HEK293 (cell line): ENCODE measurements around the gene ABCB9.

Experiments used
- CTCF ChIA-PET: fragments of 350-600 bp; formaldehyde crosslinking; extraction: SDS; loops from one replicate; lab custom pipeline; 2021; ENCODE audit warnings: antibody characterized with exemption; lab: Yijun Ruan, JAX
- POLR2A ChIA-PET: fragments of 300-600 bp; formaldehyde crosslinking; extraction: SDS; loops from one replicate; lab custom pipeline; 2020; ENCODE audit warnings: antibody characterized with exemption, inconsistent platforms; lab: Yijun Ruan, JAX
- H3K27ac ChIP-seq: fragments of 200-500 bp; sonication (Bioruptor generic); 2 replicates; pipeline ENCODE4 v1.5.1; 2014; ENCODE audit warnings: low read depth, low read length, control low read depth, inconsistent platforms; ENCODE audit errors: extremely low read depth
- H3K36me3 ChIP-seq, 2 experiments: fragments of 200-500 bp in 1 of 2; sonication (Bioruptor generic) in 1 of 2; 1 replicate in 1 of 2; 2 replicates in 1 of 2; pipeline ENCODE4 v1.5.1; 2014 to 2017; ENCODE audit warnings: inconsistent platforms in 2 of 2, low read length in 2 of 2; ENCODE audit not compliant: control insufficient read depth in 2 of 2, insufficient read depth in 1 of 2
- H3K4me1 ChIP-seq: fragments of 200-500 bp; sonication (Bioruptor generic); 2 replicates; pipeline ENCODE4 v1.5.1; 2014; ENCODE audit warnings: mild to moderate bottlenecking, low read length, inconsistent platforms; ENCODE audit not compliant: control insufficient read depth, insufficient read depth
- H3K4me3 ChIP-seq: 2 replicates; pipeline ENCODE4 v1.5.1; 2011; ENCODE audit warnings: low read depth, mild to moderate bottlenecking, control low read depth, low read length, moderate library complexity
- H3K9me3 ChIP-seq: fragments of 200-500 bp; sonication (Bioruptor generic); 2 replicates; pipeline ENCODE4 v1.5.1; 2014; ENCODE audit warnings: low read depth, low read length, inconsistent platforms; ENCODE audit not compliant: control insufficient read depth, insufficient read depth
- GLI4 ChIP-seq: fragments of 450-650 bp; formaldehyde crosslinking; IDR thresholded peaks from 2 replicates; pipeline ENCODE4 v1.5.1; 2016; ENCODE audit warnings: missing biosample characterization, missing genetic modification characterization
- MZF1 ChIP-seq: fragments of 450-650 bp; formaldehyde crosslinking; IDR thresholded peaks from 2 replicates; pipeline ENCODE4 v1.5.1; 2017; ENCODE audit warnings: missing biosample characterization, missing genetic modification characterization, borderline replicate concordance
- TRIM28 ChIP-seq: IDR thresholded peaks from 2 replicates; pipeline ENCODE4 v1.6.1; 2011; ENCODE audit warnings: low read length, control low read depth, borderline replicate concordance
- ZBTB17 ChIP-seq: fragments of 450-650 bp; formaldehyde crosslinking; IDR thresholded peaks from 2 replicates; pipeline ENCODE4 v1.5.1; 2016; ENCODE audit warnings: missing biosample characterization, missing genetic modification characterization
- ZBTB20 ChIP-seq: fragments of 450-650 bp; formaldehyde crosslinking; IDR thresholded peaks from 2 replicates; pipeline ENCODE4 v1.5.1; 2016; ENCODE audit warnings: missing biosample characterization, missing genetic modification characterization
- ZEB2 ChIP-seq: fragments of 450-650 bp; formaldehyde crosslinking; IDR thresholded peaks from 2 replicates; pipeline ENCODE4 v1.5.1; 2016; ENCODE audit warnings: missing biosample characterization, missing genetic modification characterization
- ZNF169 ChIP-seq: fragments of 450-650 bp; formaldehyde crosslinking; IDR thresholded peaks from 2 replicates; pipeline ENCODE4 v1.5.1; 2016; ENCODE audit warnings: missing biosample characterization, missing genetic modification characterization
- ZNF211 ChIP-seq: fragments of 450-650 bp; formaldehyde crosslinking; IDR thresholded peaks from 2 replicates; pipeline ENCODE4 v1.5.1; 2016; ENCODE audit warnings: low read depth, missing biosample characterization, missing genetic modification characterization
- ZNF214 ChIP-seq: fragments of 450-650 bp; formaldehyde crosslinking; IDR thresholded peaks from 2 replicates; pipeline ENCODE4 v1.5.1; 2017; ENCODE audit warnings: missing biosample characterization, mild to moderate bottlenecking, missing genetic modification characterization, borderline replicate concordance
- ZNF26 ChIP-seq: fragments of 450-650 bp; formaldehyde crosslinking; IDR thresholded peaks from 2 replicates; pipeline ENCODE4 v1.5.1; 2016; ENCODE audit warnings: missing biosample characterization, missing genetic modification characterization
- ZNF266 ChIP-seq: fragments of 450-650 bp; formaldehyde crosslinking; IDR thresholded peaks from 2 replicates; pipeline ENCODE4 v1.5.1; 2016; ENCODE audit warnings: missing biosample characterization, missing genetic modification characterization, low read depth
- ZNF404 ChIP-seq: fragments of 450-650 bp; formaldehyde crosslinking; IDR thresholded peaks from 2 replicates; pipeline ENCODE4 v1.5.1; 2017; ENCODE audit warnings: missing biosample characterization, missing genetic modification characterization
- ZNF416 ChIP-seq: fragments of 450-650 bp; formaldehyde crosslinking; IDR thresholded peaks from 2 replicates; pipeline ENCODE4 v1.5.1; 2016; ENCODE audit warnings: missing biosample characterization, missing genetic modification characterization
- ZNF433 ChIP-seq: fragments of 450-650 bp; formaldehyde crosslinking; IDR thresholded peaks from 2 replicates; pipeline ENCODE4 v1.5.1; 2016; ENCODE audit warnings: missing biosample characterization, missing genetic modification characterization, low read depth
- ZNF473 ChIP-seq: fragments of 450-650 bp; formaldehyde crosslinking; IDR thresholded peaks from 2 replicates; pipeline ENCODE4 v1.5.1; 2017; ENCODE audit warnings: missing biosample characterization, missing genetic modification characterization
- ZNF48 ChIP-seq: fragments of 450-650 bp; formaldehyde crosslinking; IDR thresholded peaks from 2 replicates; pipeline ENCODE4 v1.5.1; 2016; ENCODE audit warnings: missing biosample characterization, missing genetic modification characterization
- ZNF530 ChIP-seq: fragments of 450-650 bp; formaldehyde crosslinking; IDR thresholded peaks from 2 replicates; pipeline ENCODE4 v1.5.1; 2016; ENCODE audit warnings: low read depth, missing biosample characterization, missing genetic modification characterization
- ZNF585B ChIP-seq: fragments of 450-650 bp; formaldehyde crosslinking; IDR thresholded peaks from 2 replicates; pipeline ENCODE4 v1.5.1; 2016; ENCODE audit warnings: missing biosample characterization, missing genetic modification characterization
- ZNF776 ChIP-seq: fragments of 450-650 bp; formaldehyde crosslinking; IDR thresholded peaks from 2 replicates; pipeline ENCODE4 v1.5.0; 2017; ENCODE audit warnings: missing biosample characterization, missing genetic modification characterization, borderline replicate concordance
- TF ChIP-seq, protein P1 (sequence below): fragments of 450-650 bp; formaldehyde crosslinking; IDR thresholded peaks from 2 replicates; pipeline ENCODE4 v1.5.1; 2016; ENCODE audit warnings: missing biosample characterization, missing genetic modification characterization, borderline replicate concordance

ABCB9 gene

GRCh38 chr12:122986258-122986871 is 20.1 kb upstream of the ABCB9 start (continued):
- TF ChIP-seq, protein P1, sequence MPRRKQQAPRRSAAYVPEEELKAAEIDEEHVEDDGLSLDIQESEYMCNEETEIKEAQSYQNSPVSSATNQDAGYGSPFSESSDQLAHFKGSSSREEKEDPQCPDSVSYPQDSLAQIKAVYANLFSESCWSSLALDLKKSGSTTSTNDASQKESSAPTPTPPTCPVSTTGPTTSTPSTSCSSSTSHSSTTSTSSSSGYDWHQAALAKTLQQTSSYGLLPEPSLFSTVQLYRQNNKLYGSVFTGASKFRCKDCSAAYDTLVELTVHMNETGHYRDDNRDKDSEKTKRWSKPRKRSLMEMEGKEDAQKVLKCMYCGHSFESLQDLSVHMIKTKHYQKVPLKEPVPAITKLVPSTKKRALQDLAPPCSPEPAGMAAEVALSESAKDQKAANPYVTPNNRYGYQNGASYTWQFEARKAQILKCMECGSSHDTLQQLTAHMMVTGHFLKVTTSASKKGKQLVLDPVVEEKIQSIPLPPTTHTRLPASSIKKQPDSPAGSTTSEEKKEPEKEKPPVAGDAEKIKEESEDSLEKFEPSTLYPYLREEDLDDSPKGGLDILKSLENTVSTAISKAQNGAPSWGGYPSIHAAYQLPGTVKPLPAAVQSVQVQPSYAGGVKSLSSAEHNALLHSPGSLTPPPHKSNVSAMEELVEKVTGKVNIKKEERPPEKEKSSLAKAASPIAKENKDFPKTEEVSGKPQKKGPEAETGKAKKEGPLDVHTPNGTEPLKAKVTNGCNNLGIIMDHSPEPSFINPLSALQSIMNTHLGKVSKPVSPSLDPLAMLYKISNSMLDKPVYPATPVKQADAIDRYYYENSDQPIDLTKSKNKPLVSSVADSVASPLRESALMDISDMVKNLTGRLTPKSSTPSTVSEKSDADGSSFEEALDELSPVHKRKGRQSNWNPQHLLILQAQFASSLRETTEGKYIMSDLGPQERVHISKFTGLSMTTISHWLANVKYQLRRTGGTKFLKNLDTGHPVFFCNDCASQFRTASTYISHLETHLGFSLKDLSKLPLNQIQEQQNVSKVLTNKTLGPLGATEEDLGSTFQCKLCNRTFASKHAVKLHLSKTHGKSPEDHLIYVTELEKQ (tag by site-specific recombination) = no peak

- peaks cover 8% of the 10 kb centered on the region; the same call in 1 of the 2 replicates for H3K4me1 ChIP-seq
- TF ChIP-seq ZNF433 (tag by site-specific recombination) (no peak), ZNF776 (tag by site-specific recombination) (no peak), ZNF169 (tag by site-specific recombination) (no peak), ZNF404 (no peak), ZBTB20 (tag by site-specific recombination) (no peak), ZNF26 (no peak), ZNF473 (tag by site-specific recombination) (no peak), ZBTB17 (tag by site-specific recombination) (no peak), ZNF585B (tag by site-specific recombination) (no peak), ZEB2 (no peak), ZNF211 (tag by site-specific recombination) (no peak), ZNF266 (tag by site-specific recombination) (no peak), TRIM28 (no peak), GLI4 (tag by site-specific recombination) (no peak), MZF1 (tag by site-specific recombination) (no peak), ZNF416 (tag by site-specific recombination) (no peak), ZNF214 (no peak), ZNF530 (tag by site-specific recombination) (no peak), ZNF48 (tag by site-specific recombination) (no peak)
- TF ChIP-seq, all 188 proteins: peak for 0
- H3K4me3 ChIP-seq = no peak overlapping the region
- CTCF ChIA-PET = no interaction called here
- POLR2A ChIA-PET = interaction anchor here (1.6 kb wide), 1 partner anchor 20 kb away, joined by 5 read pairs; the partner anchor contains the start of gene ABCB9
- peaks cover 0 to 33% of the 10 kb centered on the region in 2 experiments; a peak in 2 of 3 replicates for H3K36me3 ChIP-seq
- no peak overlapping the region for H3K27ac ChIP-seq
- no peaks in the 10 kb centered on the region for H3K9me3 ChIP-seq
Measured at GRCh38 chr12:122985338-122986257, 19.3 kb upstream of the ABCB9 start.
